ENCODE data around the gene LARP4. TPM values are rescaled to one million over a fixed set of nuclear protein-coding genes. Genes with fewer than 3 reads are reported as not detected.
A peak's percentile ranks its signal among the peaks of the same experiment; 100 is the strongest.

Gene LARP4
- total RNA-seq, 4 donors from 2014 or later: 30.0 to 68.2 (median 56.8) TPM

- no peaks in the 10 kb centered on the region for H3K36me3 ChIP-seq
- ATAC-seq: peak; percentile 41
- H3K9me3 ChIP-seq: no peaks in the 10 kb centered on the region
- H3K4me1 ChIP-seq: no peaks in the 10 kb centered on the region
- H3K27ac ChIP-seq: no peak overlapping the region
- 15 to 26% methylated on average over 3 of the region's 3 CpGs for WGBS, 2 donors (ENCODE audit: low coverage in 1 of 2)
- TF ChIP-seq POLR2A (IDR thresholded peaks at IDR 0.05): no peak
- TF ChIP-seq, protein P1, sequence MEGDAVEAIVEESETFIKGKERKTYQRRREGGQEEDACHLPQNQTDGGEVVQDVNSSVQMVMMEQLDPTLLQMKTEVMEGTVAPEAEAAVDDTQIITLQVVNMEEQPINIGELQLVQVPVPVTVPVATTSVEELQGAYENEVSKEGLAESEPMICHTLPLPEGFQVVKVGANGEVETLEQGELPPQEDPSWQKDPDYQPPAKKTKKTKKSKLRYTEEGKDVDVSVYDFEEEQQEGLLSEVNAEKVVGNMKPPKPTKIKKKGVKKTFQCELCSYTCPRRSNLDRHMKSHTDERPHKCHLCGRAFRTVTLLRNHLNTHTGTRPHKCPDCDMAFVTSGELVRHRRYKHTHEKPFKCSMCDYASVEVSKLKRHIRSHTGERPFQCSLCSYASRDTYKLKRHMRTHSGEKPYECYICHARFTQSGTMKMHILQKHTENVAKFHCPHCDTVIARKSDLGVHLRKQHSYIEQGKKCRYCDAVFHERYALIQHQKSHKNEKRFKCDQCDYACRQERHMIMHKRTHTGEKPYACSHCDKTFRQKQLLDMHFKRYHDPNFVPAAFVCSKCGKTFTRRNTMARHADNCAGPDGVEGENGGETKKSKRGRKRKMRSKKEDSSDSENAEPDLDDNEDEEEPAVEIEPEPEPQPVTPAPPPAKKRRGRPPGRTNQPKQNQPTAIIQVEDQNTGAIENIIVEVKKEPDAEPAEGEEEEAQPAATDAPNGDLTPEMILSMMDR (IDR thresholded peaks at IDR 0.05): no peak
- TF ChIP-seq POLR2AphosphoS5 (IDR thresholded peaks at IDR 0.05): no peak
- TF ChIP-seq EP300 (IDR thresholded peaks at IDR 0.05): no peak
- H3K4me3 ChIP-seq: no peak overlapping the region
- H3K27me3 ChIP-seq: no peaks in the 10 kb centered on the region
Observed at GRCh38 chr12:50390316-50390741, 10.4 kb upstream of the LARP4 start.

DNA sequence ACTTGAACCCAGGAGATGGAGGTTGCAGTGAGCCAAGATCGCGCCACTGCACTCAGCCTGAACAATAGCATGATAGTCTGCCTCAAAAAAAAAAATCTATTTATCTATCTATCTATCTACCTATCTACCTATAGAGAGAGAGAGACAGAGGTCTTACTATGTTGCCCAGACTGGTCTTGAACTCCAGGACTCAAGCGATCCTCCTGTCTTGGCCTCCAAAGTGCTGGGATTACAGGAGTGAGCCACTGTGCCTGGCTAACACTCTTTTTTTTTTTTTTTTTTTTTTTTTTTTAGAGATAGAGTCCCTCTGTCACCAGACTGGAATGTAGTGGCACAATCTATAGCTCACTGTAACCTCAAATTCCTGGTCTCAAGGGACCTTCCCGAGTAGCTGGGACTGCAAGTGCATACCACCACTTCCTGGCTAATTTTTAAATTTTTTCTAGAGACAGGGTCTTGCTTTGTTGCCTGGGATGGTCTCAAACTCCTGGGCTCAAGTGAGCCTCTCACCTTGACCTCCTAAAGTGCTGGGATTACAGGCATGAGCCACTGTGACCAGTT, 6.1 kb upstream of the LARP4 start:
- WGBS, 2 donors (ENCODE audit: low coverage in 1 of 2): 91% methylated on average over 3 to 4 of the region's 4 CpGs
- H3K9me3 ChIP-seq: no peaks in the 10 kb centered on the region
- ATAC-seq: no peak
- H3K36me3 ChIP-seq: no peaks in the 10 kb centered on the region
- TF ChIP-seq, protein P1 (IDR thresholded peaks at IDR 0.05): no peak
- TF ChIP-seq POLR2A (IDR thresholded peaks at IDR 0.05): no peak
- no peak for TF ChIP-seq POLR2AphosphoS5 (IDR thresholded peaks at IDR 0.05)
- TF ChIP-seq EP300 (IDR thresholded peaks at IDR 0.05): no peak
- H3K4me1 ChIP-seq: no peaks in the 10 kb centered on the region
- H3K4me3 ChIP-seq: no peak overlapping the region
- H3K27ac ChIP-seq: no peak overlapping the region
- peaks cover 12% of the 10 kb centered on the region for H3K27me3 ChIP-seq

- no peak for ATAC-seq
- H3K4me3 ChIP-seq: no peak overlapping the region
- H3K27ac ChIP-seq: no peak overlapping the region
- 95% methylated on average over 3 of the region's 3 CpGs; no CpG with 5 or more reads in 1 of the 2 donors for WGBS, 2 donors (ENCODE audit: low coverage in 1 of 2)
- no peaks in the 10 kb centered on the region for H3K4me1 ChIP-seq
- H3K9me3 ChIP-seq: no peaks in the 10 kb centered on the region
- TF ChIP-seq POLR2A (IDR thresholded peaks at IDR 0.05): no peak
- no peak for TF ChIP-seq EP300 (IDR thresholded peaks at IDR 0.05)
- no peak for TF ChIP-seq POLR2AphosphoS5 (IDR thresholded peaks at IDR 0.05)
- TF ChIP-seq, protein P1 (IDR thresholded peaks at IDR 0.05): no peak
- peaks cover 12% of the 10 kb centered on the region for H3K27me3 ChIP-seq
- no peaks in the 10 kb centered on the region for H3K36me3 ChIP-seq
Observed at GRCh38 chr12:50397117-50397650, 3.5 kb upstream of the LARP4 start.

DNA sequence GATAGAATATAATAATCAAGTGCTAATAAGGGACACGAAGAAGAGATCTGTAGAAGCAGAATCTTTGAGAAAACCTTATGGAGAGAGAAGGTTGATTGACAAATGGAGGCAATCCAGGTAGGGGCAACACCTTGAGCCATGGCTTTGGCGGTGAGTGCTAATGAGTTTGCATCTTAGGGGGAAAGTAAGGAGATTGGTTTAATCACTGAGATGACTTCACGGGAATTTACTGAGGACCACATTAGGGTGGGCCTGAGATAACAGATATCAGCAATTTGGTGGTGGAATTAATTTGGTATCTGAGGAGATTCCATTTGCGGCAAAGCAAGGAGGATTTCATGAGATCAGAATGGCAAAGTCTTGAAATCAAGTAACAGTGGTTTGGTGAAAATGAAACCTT, 1.8 kb upstream of the LARP4 start:
- Histone ChIP-seq H3K4me1 (peaks cover 0 to 17% (median 0%) of the 10 kb centered on the region in 3 donors), H3K4me3 (no peak overlapping the region), H3K27me3 (peaks cover 12% of the 10 kb centered on the region), H3K9me3 (no peaks in the 10 kb centered on the region), H3K27ac (no peak overlapping the region), H3K36me3 (no peaks in the 10 kb centered on the region)
- WGBS, 2 donors (ENCODE audit: low coverage in 1 of 2): 89 to 93% methylated on average over 3 to 4 of the region's 4 CpGs
- TF ChIP-seq EP300 (IDR thresholded peaks at IDR 0.05) (no peak), POLR2A (IDR thresholded peaks at IDR 0.05) (no peak), POLR2AphosphoS5 (IDR thresholded peaks at IDR 0.05) (no peak)
- TF ChIP-seq, protein P1 (IDR thresholded peaks at IDR 0.05): no peak
- ATAC-seq: no peak

- H3K9me3 ChIP-seq: no peaks in the 10 kb centered on the region
- 24 to 35% methylated on average over 8 of the region's 8 CpGs for WGBS, 2 donors (ENCODE audit: low coverage in 1 of 2)
- no peak for ATAC-seq
- no peak for TF ChIP-seq POLR2AphosphoS5 (IDR thresholded peaks at IDR 0.05)
- TF ChIP-seq EP300 (IDR thresholded peaks at IDR 0.05): no peak
- no peak for TF ChIP-seq POLR2A (IDR thresholded peaks at IDR 0.05)
- TF ChIP-seq, protein P1 (IDR thresholded peaks at IDR 0.05): no peak
- H3K4me1 ChIP-seq: peaks cover 0 to 29% (median 0%) of the 10 kb centered on the region in 3 donors
- H3K27ac ChIP-seq: peak overlapping the region; percentile 91 to 94 (median 94)
- H3K36me3 ChIP-seq: no peaks in the 10 kb centered on the region
- peak overlapping the region; percentile 83 to 92 for H3K4me3 ChIP-seq
- peaks cover 12% of the 10 kb centered on the region for H3K27me3 ChIP-seq
Observed at GRCh38 chr12:50400104-50400637, 514 bp upstream of the LARP4 start.

Measured in gastroesophageal sphincter (tissue), 4 donors.